B cell (primary cell): ENCODE measurements around the gene B4GALT7. TPM values are rescaled to one million over a fixed set of nuclear protein-coding genes. Genes with fewer than 3 reads are reported as not detected.

Source experiments
- ATAC-seq: fragments of 200-7000 bp; cut with Tn5 transposase; one replicate; pipeline ENCODE4 v1.10.0; 2021; ENCODE audit warnings: low read depth, mild to moderate bottlenecking, moderate number of reproducible peaks, moderate library complexity
- CTCF ChIA-PET: fragments of 350-600 bp; sonication (Branson Sonifier 250); formaldehyde crosslinking; loops from one replicate; lab custom pipeline; 2021; ENCODE audit warnings: antibody characterized with exemption, inconsistent platforms; lab: Charles Lee
- POLR2A ChIA-PET: fragments of 350-600 bp; sonication (Branson Sonifier 250); formaldehyde crosslinking; loops from one replicate; lab custom pipeline; 2021; ENCODE audit warnings: antibody characterized with exemption; lab: Charles Lee
- DNase-seq: peaks from one replicate; pipeline ENCODE4 v3.0.0; 2013
- H2AFZ ChIP-seq: 2 replicates; pipeline ENCODE4 v1.6.1; 2012; ENCODE audit warnings: mild to moderate bottlenecking, low read depth, low read length; ENCODE audit not compliant: insufficient read depth, poor library complexity, severe bottlenecking
- H3K27ac ChIP-seq, 2 donors: 1 replicate in 1 of 2; 2 replicates in 1 of 2; pipeline ENCODE4 v1.5.1; 2012 to 2013; ENCODE audit warnings: low read length in 2 of 2, mild to moderate bottlenecking in 2 of 2, moderate library complexity in 1 of 2
- H3K27me3 ChIP-seq, 4 experiments: fragments of 200-600 bp in 1 of 4; sonication (generic) in 1 of 4; replicated peaks in 1 of 4; 1 replicate in 2 of 4; 2 replicates in 2 of 4; pipeline versions ENCODE4 v1.6.1 to v1.7.0; 2013 to 2016; ENCODE audit warnings: low read length in 3 of 4, mild to moderate bottlenecking in 2 of 4, mixed read lengths in 1 of 4, moderate library complexity in 1 of 4; ENCODE audit not compliant: insufficient read depth in 4 of 4, control insufficient read depth in 3 of 4; ENCODE audit errors: control extremely low read depth in 1 of 4
- H3K36me3 ChIP-seq, 2 experiments: replicated peaks in 1 of 2; 1 replicate in 1 of 2; 2 replicates in 1 of 2; pipeline versions ENCODE4 v1.6.1 to v1.7.1; 2013; ENCODE audit warnings: low read length in 1 of 2; ENCODE audit not compliant: insufficient read depth in 2 of 2, control insufficient read depth in 1 of 2; ENCODE audit errors: control extremely low read depth in 1 of 2, extremely low read depth in 1 of 2
- H3K4me1 ChIP-seq, 2 donors: fragments of 200-600 bp in 1 of 2; sonication (generic) in 1 of 2; 1 replicate in 1 of 2; 2 replicates in 1 of 2; pipeline versions ENCODE4 v1.5.1 to v1.6.1; 2013 to 2017; ENCODE audit warnings: low read length in 2 of 2; ENCODE audit not compliant: control insufficient read depth in 2 of 2, insufficient read depth in 2 of 2
- H3K4me2 ChIP-seq: replicated peaks from 2 replicates; pipeline ENCODE3; 2012; ENCODE audit warnings: mild to moderate bottlenecking, low read depth, low read length; ENCODE audit not compliant: poor library complexity, severe bottlenecking
- H3K4me3 ChIP-seq, 5 experiments: fragments of 200-600 bp in 1 of 5; sonication (generic) in 1 of 5; 1 replicate in 3 of 5; 2 replicates in 2 of 5; pipeline versions ENCODE4 v1.5.1 to v1.7.0; 2011 to 2016; ENCODE audit warnings: low read length in 4 of 5, mild to moderate bottlenecking in 4 of 5, low read depth in 2 of 5, control low read depth in 1 of 5, moderate library complexity in 1 of 5; ENCODE audit not compliant: insufficient read depth in 1 of 5; ENCODE audit errors: control extremely low read depth in 1 of 5, extremely low read depth in 1 of 5
- H3K79me2 ChIP-seq: fragments of 200-600 bp; sonication (generic); one replicate; pipeline ENCODE4 v1.6.0; 2016; ENCODE audit warnings: low read length; ENCODE audit not compliant: control insufficient read depth, insufficient read depth
- H3K9ac ChIP-seq: fragments of 200-600 bp; sonication (generic); 2 replicates; pipeline ENCODE4 v1.6.1; 2017; ENCODE audit warnings: mild to moderate bottlenecking, low read length, moderate library complexity
- H3K9me3 ChIP-seq, 3 donors: one replicate each; pipeline versions ENCODE4 v1.6.1 to v1.7.1; 2013; ENCODE audit warnings: low read length in 2 of 3; ENCODE audit not compliant: control insufficient read depth in 2 of 3, insufficient read depth in 1 of 3; ENCODE audit errors: control extremely low read depth in 1 of 3
- H4K20me1 ChIP-seq: 2 replicates; pipeline ENCODE4 v1.6.0; 2012; ENCODE audit warnings: mild to moderate bottlenecking, low read length; ENCODE audit not compliant: insufficient read depth, control insufficient read depth, poor library complexity, severe bottlenecking
- H3K27ac Mint-ChIP-seq: one replicate; pipeline ENCODE4 v1.8.0; 2021; ENCODE audit warnings: mixed read lengths
- H3K27me3 Mint-ChIP-seq: one replicate; pipeline ENCODE4 v1.8.0; 2021; ENCODE audit warnings: mixed read lengths
- H3K4me1 Mint-ChIP-seq: one replicate; pipeline ENCODE4 v1.8.0; 2021; ENCODE audit warnings: mixed read lengths
- H3K4me3 Mint-ChIP-seq: one replicate; pipeline ENCODE4 v1.8.0; 2021; ENCODE audit warnings: mixed read lengths
- H3K9me3 Mint-ChIP-seq: one replicate; pipeline ENCODE4 v1.8.0; 2022; ENCODE audit warnings: mixed read lengths; ENCODE audit not compliant: insufficient read depth
- EZH2 ChIP-seq: IDR thresholded peaks from 2 replicates; pipeline ENCODE4 v1.6.1; 2012; ENCODE audit warnings: borderline replicate concordance, low read depth, mild to moderate bottlenecking, moderate library complexity, low read length; ENCODE audit not compliant: insufficient read depth, poor library complexity, severe bottlenecking
- WGBS: methylation state at CpG from one replicate; pipeline ENCODE4 v1.1.5; 2013; ENCODE audit warnings: missing lambda C conversion rate; ENCODE audit not compliant: insufficient coverage; 5-methylcytosine and 5-hydroxymethylcytosine counted together
- intact Hi-C: fragments of 100-400 bp; cut with micrococcal nuclease; formaldehyde crosslinking; loops from one replicate; pipeline ENCODE4 v1.10.0; 2022
- polyA plus RNA-seq: library from polyadenylated mRNA; depleted of rRNA; stranded (reverse); fragments of >200 nt; gene quantifications from 2 replicates; pipeline ENCODE4 v1.2.3, GENCODE V29; 2012
- total RNA-seq, 2 donors: library from RNA; stranded (reverse); fragments of 120-200 nt in 1 of 2; gene quantifications; 1 replicate in 1 of 2; 2 replicates in 1 of 2; pipeline versions ENCODE4 v1.2.3 to v1.2.4, GENCODE V29; 2013 to 2022
- TF ChIP-seq, protein P1 (sequence below): fragments of 200-600 bp; IDR thresholded peaks from one replicate; pipeline ENCODE4 v1.8.0; 2022; ENCODE audit warnings: antibody characterized with exemption, mild to moderate bottlenecking

The B4GALT7 gene
- total and polyA plus RNA-seq, 2 donors (not counting 1 experiment from before 2014, with no cell fraction given) = 27.0 to 41.8 TPM

DNA sequence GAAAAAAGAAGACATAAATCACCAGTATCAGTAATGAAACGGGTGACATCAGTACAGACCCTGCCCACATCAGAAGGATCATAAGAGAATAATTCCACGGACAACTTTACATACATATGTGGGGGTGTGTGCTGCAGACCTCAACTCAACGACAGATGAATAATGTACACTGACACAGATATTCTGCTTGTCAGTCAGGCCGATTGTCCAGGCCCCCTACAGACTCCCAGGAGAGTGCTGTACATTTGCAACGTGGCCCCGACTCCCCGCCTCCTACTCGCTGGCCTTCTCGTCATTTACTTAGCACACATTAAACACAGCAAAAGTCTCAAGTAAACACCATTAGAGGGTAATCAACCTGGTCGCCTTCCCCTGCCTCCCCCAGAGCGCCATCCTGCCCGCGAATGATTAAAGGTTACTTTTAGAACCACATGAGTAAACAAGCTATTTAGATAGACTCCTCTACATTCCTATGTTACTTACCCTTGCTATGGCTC lies 11.5 kb upstream of the B4GALT7 start:
- Histone ChIP-seq H3K9ac (no peak overlapping the region), H3K79me2 (peaks cover 14% of the 10 kb centered on the region), H3K27me3 (no peaks in the 10 kb centered on the region), H3K4me1 (peaks cover 18 to 21% of the 10 kb centered on the region in 2 donors), H2AFZ (no peak overlapping the region), H3K27ac (no peak overlapping the region), H3K36me3 (peaks cover under 1 to 3% of the 10 kb centered on the region in 2 experiments), H4K20me1 (peaks cover 14% of the 10 kb centered on the region), H3K4me3 (no peak overlapping the region), H3K4me2 (no peak overlapping the region), H3K9me3 (no peaks in the 10 kb centered on the region)
- ATAC-seq (no peak), DNase-seq (no peak)
- ChIA-PET POLR2A (interaction anchor here (0.7 kb wide), 1 partner anchor 38 kb away, joined by 3 read pairs; no protein-coding TSS in a partner anchor), CTCF (no interaction called here)
- 45% methylated on average over 8 of the region's 13 CpGs for WGBS
- intact Hi-C loops = no loop called here
- H3K27ac Mint-ChIP-seq = no peak overlapping the region
- peaks cover 24% of the 10 kb centered on the region for H3K4me1 Mint-ChIP-seq
- H3K4me3 Mint-ChIP-seq = no peak overlapping the region
- TF ChIP-seq EZH2 = no peak
- TF ChIP-seq, protein P1, sequence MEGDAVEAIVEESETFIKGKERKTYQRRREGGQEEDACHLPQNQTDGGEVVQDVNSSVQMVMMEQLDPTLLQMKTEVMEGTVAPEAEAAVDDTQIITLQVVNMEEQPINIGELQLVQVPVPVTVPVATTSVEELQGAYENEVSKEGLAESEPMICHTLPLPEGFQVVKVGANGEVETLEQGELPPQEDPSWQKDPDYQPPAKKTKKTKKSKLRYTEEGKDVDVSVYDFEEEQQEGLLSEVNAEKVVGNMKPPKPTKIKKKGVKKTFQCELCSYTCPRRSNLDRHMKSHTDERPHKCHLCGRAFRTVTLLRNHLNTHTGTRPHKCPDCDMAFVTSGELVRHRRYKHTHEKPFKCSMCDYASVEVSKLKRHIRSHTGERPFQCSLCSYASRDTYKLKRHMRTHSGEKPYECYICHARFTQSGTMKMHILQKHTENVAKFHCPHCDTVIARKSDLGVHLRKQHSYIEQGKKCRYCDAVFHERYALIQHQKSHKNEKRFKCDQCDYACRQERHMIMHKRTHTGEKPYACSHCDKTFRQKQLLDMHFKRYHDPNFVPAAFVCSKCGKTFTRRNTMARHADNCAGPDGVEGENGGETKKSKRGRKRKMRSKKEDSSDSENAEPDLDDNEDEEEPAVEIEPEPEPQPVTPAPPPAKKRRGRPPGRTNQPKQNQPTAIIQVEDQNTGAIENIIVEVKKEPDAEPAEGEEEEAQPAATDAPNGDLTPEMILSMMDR = no peak
- peaks cover 5% of the 10 kb centered on the region for H3K27me3 Mint-ChIP-seq
- no peaks in the 10 kb centered on the region for H3K9me3 Mint-ChIP-seq

DNA sequence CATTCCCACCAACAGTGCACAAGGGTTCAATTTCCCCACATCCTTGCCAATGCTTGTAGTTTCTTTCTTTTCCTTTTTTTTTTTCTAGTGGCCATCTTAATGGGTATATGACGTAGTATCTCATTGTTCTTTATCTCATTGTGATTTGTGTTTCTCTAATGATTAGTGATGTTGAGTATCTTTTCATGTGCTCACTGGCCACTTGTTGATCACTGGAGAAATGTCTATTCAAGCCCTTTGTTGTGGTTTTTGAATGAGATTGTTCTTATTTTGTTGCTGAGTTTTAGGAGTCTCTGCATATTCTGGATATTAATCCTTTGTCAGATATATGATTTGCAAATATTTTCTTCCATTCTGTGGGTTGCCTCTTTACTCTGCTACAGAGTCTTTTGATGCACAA lies 9.5 kb upstream of the B4GALT7 start:
- no peaks in the 10 kb centered on the region for H3K9me3 ChIP-seq
- H3K4me3 Mint-ChIP-seq = no peak overlapping the region
- H3K27ac ChIP-seq = no peak overlapping the region
- H3K27me3 ChIP-seq = no peaks in the 10 kb centered on the region
- H3K27me3 Mint-ChIP-seq = peaks cover 5% of the 10 kb centered on the region
- no peak overlapping the region for H3K4me2 ChIP-seq
- no peak overlapping the region for H2AFZ ChIP-seq
- ChIA-PET CTCF (no interaction called here), POLR2A (no interaction called here)
- peak overlapping the region; percentile 16 for H3K27ac Mint-ChIP-seq
- peaks cover 20% of the 10 kb centered on the region for H3K79me2 ChIP-seq
- H3K9me3 Mint-ChIP-seq = no peaks in the 10 kb centered on the region
- peaks cover 32% of the 10 kb centered on the region for H4K20me1 ChIP-seq
- H3K4me3 ChIP-seq = no peak overlapping the region
- peaks cover 20 to 27% of the 10 kb centered on the region in 2 donors for H3K4me1 ChIP-seq
- ATAC-seq = no peak
- H3K9ac ChIP-seq = no peak overlapping the region
- TF ChIP-seq, protein P1 = no peak
- no peak for TF ChIP-seq EZH2
- WGBS = no CpG with 5 or more reads among the region's 1 CpG
- peaks cover 14 to 20% of the 10 kb centered on the region in 2 experiments for H3K36me3 ChIP-seq
- peaks cover 26% of the 10 kb centered on the region for H3K4me1 Mint-ChIP-seq
- intact Hi-C loops = no loop called here
- no peak for DNase-seq
